Measurements from ENCODE around the gene DCC.

- no peak for TF ChIP-seq CTCF (IDR thresholded peaks at IDR 0.05)
- no peak for TF ChIP-seq POLR2A (IDR thresholded peaks at IDR 0.05)
These were observed 1216.5 kb downstream of the DCC start for GRCh38 chr18:53556450-53556849.
